Medulla oblongata (tissue), 1 donor: ENCODE data around the gene PRSS16.

Experiments used
- DNase-seq: peaks from one replicate; pipeline ENCODE4 v3.0.0-alpha.2; 2015; ENCODE audit errors: extremely low spot score

Gene PRSS16

DNA sequence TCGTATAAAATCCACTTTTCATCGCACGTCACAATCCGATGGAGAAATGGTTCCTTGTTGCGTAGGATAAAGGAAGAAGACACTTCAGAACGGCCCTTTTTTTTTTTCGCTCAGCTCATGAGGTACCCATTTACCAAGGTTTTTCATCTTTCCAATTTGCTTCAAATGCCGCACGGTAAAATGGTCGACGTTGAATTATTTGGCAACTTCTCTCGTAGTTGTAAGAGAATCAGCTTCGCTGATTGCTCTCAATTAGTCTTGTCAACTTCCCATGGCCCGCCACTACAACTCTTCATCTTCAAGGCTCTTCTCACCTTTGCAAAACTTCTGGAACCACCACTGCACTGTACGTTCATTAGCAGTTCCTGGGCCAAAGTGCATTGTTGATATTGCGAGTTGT lies 35.8 kb downstream of the PRSS16 start:
- DNase-seq: no peak

DNA sequence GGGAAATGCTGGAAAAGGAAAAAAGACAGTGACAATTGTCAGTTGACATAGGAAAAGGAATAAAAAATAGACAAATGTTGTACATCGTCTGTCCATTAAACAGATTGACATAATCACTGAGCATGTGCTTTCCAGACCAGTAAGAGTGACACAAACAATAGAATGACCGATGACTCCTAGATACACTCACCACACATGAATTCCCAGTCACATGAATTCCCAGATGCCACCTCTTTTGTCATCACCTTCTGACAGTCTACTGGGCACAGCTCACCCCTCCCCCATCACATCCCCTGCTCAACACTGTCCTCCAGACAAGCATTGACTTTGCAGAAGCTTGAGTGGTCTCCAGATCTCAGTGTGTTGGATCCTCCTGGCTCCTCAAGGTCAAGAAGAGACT lies 38.6 kb downstream of the PRSS16 start:
- DNase-seq: no peak

DNA sequence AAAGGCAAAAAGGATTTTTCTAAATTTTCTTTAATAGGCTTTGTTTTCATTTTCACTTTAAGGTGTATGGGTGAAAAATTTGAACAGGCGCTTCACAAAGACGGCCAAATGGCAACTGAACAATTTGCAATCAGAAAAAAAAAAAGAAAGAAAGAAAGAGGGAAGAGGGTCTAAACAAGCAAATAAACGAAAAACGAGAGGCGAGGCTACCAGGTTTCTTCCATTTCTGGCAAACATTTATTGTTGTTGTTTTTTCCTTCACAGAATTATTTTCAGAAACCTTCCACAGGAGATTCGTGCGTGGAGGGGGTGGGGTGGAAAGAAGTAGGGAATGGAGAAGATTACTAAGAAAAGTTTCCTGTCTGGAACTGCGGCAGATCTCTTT lies 40.2 kb downstream of the PRSS16 start:
- no peak for DNase-seq

GRCh38 chr6:27288136-27289044 lies 40.9 kb downstream of the PRSS16 start:
- no peak for DNase-seq

- DNase-seq: no peak
These were observed 42.8 kb downstream of the PRSS16 start for GRCh38 chr6:27290065-27290849.

DNA sequence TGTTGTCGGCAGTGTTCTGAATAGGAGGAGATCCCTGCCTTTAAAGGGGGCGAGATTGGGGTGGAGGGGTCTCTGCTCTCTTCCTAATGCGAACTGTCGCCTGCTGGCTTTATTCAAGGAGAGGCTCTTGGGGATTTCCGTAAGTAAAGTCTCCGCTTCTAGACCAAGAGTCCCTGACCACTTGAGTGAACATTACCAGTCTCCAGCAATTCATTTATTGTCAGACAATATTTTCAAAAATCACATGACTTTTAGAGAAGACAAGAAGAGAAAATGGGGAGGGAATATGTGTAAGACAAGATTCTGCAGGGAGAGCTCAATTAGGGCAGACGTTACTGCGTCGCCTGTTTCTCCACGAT lies 43.3 kb downstream of the PRSS16 start:
- DNase-seq: no peak

- no peak for DNase-seq
These were observed 46.1 kb downstream of the PRSS16 start for GRCh38 chr6:27293436-27294098.

DNA sequence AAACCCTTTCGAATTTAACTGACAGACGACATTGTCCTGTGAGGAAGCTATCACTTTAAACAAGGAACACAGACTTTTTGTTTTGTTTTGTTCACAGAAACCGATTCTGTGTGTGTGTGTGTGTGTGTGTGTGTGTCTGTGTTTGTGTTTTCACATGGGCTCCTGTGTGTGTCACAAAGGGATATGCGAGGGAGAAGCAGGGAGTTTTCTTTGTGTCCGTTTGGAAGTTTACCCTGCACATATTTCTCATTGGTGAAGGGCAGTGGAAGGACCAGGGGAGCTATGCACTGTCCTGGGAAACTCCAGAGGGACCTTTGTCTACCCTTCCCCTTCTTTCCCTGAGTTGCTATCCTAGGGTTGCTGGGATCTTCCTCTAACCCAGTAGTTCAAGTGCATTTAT lies 46.9 kb downstream of the PRSS16 start:
- DNase-seq: no peak

- no peak for DNase-seq
These were observed 48.0 kb downstream of the PRSS16 start for GRCh38 chr6:27295301-27296079.

DNA sequence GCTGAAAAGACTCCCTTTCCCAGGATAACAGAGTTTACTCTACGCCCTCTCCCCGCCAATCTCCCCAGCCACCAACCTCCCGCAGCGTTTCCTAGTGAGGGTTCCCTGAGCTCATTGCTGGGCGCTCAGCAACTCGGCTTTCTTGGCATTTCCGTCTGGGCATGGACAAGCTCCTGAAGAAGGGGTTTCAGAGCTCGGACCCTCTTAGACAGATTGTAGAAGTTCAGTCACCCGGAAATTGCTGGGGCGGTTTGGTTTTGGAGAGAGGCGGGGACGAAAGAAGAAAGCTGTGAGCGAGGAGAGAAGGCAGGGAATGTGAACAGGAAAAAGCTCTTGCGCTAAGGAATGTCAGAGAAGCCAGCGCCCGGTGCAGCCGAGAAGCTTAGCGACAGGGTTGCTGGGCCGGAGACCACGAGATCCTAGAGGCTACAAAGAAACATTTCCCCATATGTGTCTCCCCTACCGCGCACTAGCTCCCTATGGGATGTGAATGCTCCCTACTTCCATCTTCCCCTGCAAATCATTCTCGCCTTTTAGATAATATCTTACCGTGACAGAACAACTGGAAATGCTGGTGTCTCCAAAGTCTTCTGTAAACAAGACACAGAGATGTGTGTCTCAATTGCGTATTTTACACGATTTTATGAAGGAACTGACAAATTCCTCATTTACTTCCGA lies 48.7 kb downstream of the PRSS16 start:
- no peak for DNase-seq

DNA sequence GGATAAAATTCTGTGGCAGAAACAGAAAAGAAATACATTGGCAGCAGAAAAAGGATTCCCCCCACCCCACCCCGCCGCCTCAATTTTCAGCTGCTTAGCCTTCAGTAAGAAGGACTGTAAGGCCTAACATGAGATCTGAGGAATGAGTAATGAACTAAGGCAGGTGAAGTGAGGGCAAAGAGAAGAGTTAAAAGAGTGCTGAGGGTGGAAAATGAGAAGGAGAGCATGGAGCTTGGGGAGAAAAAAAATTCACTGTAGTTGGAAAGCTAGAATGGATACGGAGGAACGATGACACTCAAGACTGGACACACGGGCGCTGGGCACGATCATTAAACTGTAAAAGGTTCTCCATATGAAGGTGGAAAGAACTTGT lies 50.0 kb downstream of the PRSS16 start:
- DNase-seq: no peak

DNA sequence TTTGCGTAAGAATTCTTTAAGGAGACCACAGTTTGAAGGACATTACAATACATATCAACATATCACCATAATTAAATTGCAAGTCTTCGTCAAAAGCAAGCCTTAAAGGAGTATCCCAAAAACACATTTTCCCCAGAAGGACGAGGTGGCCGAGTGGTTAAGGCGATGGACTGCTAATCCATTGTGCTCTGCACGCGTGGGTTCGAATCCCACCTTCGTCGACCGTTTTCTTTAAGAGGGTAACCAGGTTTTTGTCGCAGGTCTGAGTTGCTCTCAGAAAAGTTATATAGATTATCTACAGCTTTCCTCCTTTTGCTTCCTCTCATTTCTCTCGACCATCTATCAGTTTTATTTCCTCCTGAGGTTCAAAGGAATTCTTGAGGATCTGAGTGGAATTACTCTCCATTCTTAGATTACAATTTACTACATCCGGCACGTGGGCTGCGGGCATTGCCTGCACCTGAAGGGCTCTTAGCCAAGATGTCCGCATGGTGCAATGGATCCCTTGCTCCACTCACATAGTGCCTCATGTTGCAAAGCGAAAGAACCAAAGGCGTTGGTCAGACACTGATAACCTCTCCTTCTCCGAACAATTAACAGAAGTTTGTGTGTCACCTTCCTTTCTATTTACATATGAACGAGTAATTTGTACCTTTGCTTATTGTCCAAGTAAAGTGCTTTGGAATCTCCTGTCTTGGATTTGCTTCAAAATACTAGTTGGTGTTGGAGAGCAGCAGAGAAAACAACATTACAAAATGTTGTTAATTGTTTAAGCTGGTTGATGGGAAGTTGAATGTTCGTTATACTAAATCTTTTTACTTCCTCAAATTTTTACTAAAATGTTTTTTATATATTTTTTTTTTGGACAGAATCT lies 50.6 kb downstream of the PRSS16 start:
- no peak for DNase-seq

DNA sequence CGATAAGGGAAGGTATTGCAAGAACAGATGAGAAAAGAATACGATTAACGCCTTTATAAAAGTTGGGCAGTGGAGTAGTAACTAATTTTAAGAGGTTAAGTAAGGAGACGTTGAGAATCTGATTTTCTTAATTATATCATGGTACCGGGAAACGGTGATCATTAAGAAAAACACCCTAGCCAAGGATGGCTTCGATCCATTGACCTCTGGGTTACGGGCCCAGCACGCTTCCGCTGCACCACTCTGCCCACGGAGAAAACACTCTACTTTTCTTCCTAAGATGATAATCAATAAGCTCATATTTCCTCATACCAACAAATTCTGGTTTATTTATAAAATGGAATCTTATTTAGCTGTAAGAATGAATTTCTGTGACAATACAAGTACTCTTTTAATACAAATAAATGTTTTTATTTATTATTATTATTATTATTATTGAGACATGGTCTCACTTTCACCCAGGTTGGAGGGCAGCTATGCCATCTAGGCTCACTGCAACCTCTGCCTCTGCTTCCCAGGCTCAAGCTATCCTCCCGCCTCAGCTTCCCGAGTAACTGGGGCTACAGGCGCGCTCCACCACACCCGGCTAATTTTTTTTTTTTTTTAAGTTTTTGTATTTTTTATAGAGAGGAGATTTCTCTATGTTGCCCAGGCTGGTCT lies 56.2 kb downstream of the PRSS16 start:
- DNase-seq: no peak
